K562 (cell line): ENCODE results near the gene VRK3. TPM values are rescaled to one million over a fixed set of nuclear protein-coding genes. Genes with fewer than 3 reads are reported as not detected.
A peak's percentile ranks its signal among the peaks of the same experiment; 100 is the strongest.

Experiments used
- ARNT ChIP-seq, 2 experiments: fragments of 450-650 bp; IDR thresholded peaks; 2 replicates each; pipeline ENCODE4 v1.6.1; 2016; ENCODE audit warnings: mild to moderate bottlenecking in 1 of 2
- BHLHE40 ChIP-seq: IDR thresholded peaks from 2 replicates; pipeline ENCODE4 v1.6.1; 2011; ENCODE audit warnings: low read length, improper control_type of control experiment
- FOXK2 ChIP-seq, 2 experiments: fragments of 450-650 bp; IDR thresholded peaks in 1 of 2; conservative IDR thresholded peaks in 1 of 2; 2 replicates each; pipeline ENCODE4 v1.6.1; 2016; ENCODE audit warnings: low read depth in 2 of 2, mild to moderate bottlenecking in 1 of 2
- ILF3 ChIP-seq: fragments of 450-650 bp; IDR thresholded peaks from 2 replicates; pipeline ENCODE4 v1.6.1; 2018; ENCODE audit warnings: antibody characterized with exemption, mild to moderate bottlenecking, moderate library complexity, borderline replicate concordance
- LCOR ChIP-seq: sonication (generic); formaldehyde crosslinking; IDR thresholded peaks from 2 replicates; pipeline ENCODE4 v1.8.0; 2022; ENCODE audit warnings: mild to moderate bottlenecking, missing genetic modification reagents
- NFYB ChIP-seq: IDR thresholded peaks from 2 replicates; pipeline ENCODE4 v1.6.1; 2011; ENCODE audit warnings: mild to moderate bottlenecking, moderate library complexity; ENCODE audit not compliant: insufficient read length; ENCODE audit errors: extremely low read depth
- PHTF2 ChIP-seq: fragments of 250-450 bp; sonication (Bioruptor Pico); IDR thresholded peaks from 2 replicates; pipeline ENCODE4 v1.5.0; 2021; ENCODE audit warnings: mild to moderate bottlenecking
- SMARCB1 ChIP-seq: IDR thresholded peaks from 2 replicates; pipeline ENCODE4 v1.6.1; 2011; ENCODE audit warnings: improper control_type of control experiment, low read depth; ENCODE audit not compliant: insufficient read length
- TAF9B ChIP-seq: fragments of 450-650 bp; IDR thresholded peaks from 2 replicates; pipeline ENCODE4 v1.6.1; 2018; ENCODE audit warnings: mild to moderate bottlenecking; ENCODE audit not compliant: partially characterized antibody
- U2AF2 ChIP-seq: fragments of 200-400 bp; formaldehyde crosslinking; optimal IDR thresholded peaks from 2 replicates; pipeline ENCODE3; 2017; ENCODE audit warnings: low read depth, mild to moderate bottlenecking, low read length
- ZBTB8A ChIP-seq: fragments of 450-650 bp; IDR thresholded peaks from 2 replicates; pipeline ENCODE4 v1.6.1; 2018; ENCODE audit warnings: mild to moderate bottlenecking, moderate library complexity; ENCODE audit not compliant: partially characterized antibody
- ZC3H11A ChIP-seq: IDR thresholded peaks from 2 replicates; pipeline ENCODE4 v1.6.1; 2012; ENCODE audit warnings: low read depth, low read length, improper control_type of control experiment
- ZNF121 ChIP-seq: sonication (generic); formaldehyde crosslinking; conservative IDR thresholded peaks from 2 replicates; pipeline ENCODE4 v1.8.0; 2022; ENCODE audit warnings: missing genetic modification reagents
- ZNF766 ChIP-seq: fragments of 200-800 bp; sonication (Bioruptor generic); conservative IDR thresholded peaks from 2 replicates; pipeline ENCODE4 v1.6.1; 2016; ENCODE audit warnings: missing genetic modification characterization, missing compliant biosample characterization
- ZSCAN29 ChIP-seq: fragments of 450-650 bp; IDR thresholded peaks from 2 replicates; pipeline ENCODE4 v1.6.1; 2017
- polyA plus RNA-seq, 8 experiments: library from polyadenylated mRNA; depleted of rRNA in 4 of 8; stranded (reverse) in 5 of 8; unstranded in 3 of 8; fragments of >200 nt; fragmentation: Nextera tagmentation in 2 of 8; fragmentation: Illumina TruSeq in 1 of 8; extraction: Ambion mirVana in 2 of 8; extraction: Trizol in 1 of 8; gene quantifications; 2 replicates each; pipeline versions ENCODE4 v1.2.1 to v1.2.3, GENCODE V29; 2011 to 2014; ENCODE audit warnings: inconsistent platforms in 1 of 8, missing spikeins in 1 of 8
- total RNA-seq, 7 experiments: library from RNA; depleted of rRNA in 6 of 7; stranded (reverse); fragments of >200 nt in 6 of 7; fragmentation: Illumina TruSeq in 2 of 7; extraction: Trizol in 2 of 7; gene quantifications; 2 replicates each; pipeline versions ENCODE4 v1.2.1 to v1.2.3, GENCODE V29; 2011 to 2021; ENCODE audit warnings: low replicate concordance in 1 of 7
- TF ChIP-seq, protein P1 (sequence below), 3 experiments: fragments of 200-800 bp in 1 of 3; fragments of 250-450 bp in 1 of 3; fragments of 450-650 bp in 1 of 3; sonication (Bioruptor Pico) in 1 of 3; sonication (Bioruptor generic) in 1 of 3; formaldehyde crosslinking in 1 of 3; IDR thresholded peaks; 2 replicates each; pipeline versions ENCODE4 v1.6.1 to v1.8.0; 2016 to 2022; ENCODE audit warnings: mild to moderate bottlenecking in 2 of 3, missing genetic modification characterization in 2 of 3, missing compliant biosample characterization in 1 of 3, moderate library complexity in 1 of 3
- TF ChIP-seq, protein P2 (sequence below): sonication (generic); formaldehyde crosslinking; IDR thresholded peaks from 2 replicates; pipeline ENCODE4 v1.8.0; 2023; ENCODE audit warnings: missing genetic modification reagents, mild to moderate bottlenecking, borderline replicate concordance
- TF ChIP-seq, protein P3 (sequence below): fragments of 450-650 bp; formaldehyde crosslinking; IDR thresholded peaks from 2 replicates; pipeline ENCODE4 v1.4.0; 2022; ENCODE audit warnings: missing genetic modification characterization

The VRK3 gene
- total and polyA plus RNA-seq, 9 of the 15 experiments (the other 6 are each of a cell fraction or from before 2014, with no cell fraction given): 25.6 to 94.3 (median 42.9) TPM

DNA sequence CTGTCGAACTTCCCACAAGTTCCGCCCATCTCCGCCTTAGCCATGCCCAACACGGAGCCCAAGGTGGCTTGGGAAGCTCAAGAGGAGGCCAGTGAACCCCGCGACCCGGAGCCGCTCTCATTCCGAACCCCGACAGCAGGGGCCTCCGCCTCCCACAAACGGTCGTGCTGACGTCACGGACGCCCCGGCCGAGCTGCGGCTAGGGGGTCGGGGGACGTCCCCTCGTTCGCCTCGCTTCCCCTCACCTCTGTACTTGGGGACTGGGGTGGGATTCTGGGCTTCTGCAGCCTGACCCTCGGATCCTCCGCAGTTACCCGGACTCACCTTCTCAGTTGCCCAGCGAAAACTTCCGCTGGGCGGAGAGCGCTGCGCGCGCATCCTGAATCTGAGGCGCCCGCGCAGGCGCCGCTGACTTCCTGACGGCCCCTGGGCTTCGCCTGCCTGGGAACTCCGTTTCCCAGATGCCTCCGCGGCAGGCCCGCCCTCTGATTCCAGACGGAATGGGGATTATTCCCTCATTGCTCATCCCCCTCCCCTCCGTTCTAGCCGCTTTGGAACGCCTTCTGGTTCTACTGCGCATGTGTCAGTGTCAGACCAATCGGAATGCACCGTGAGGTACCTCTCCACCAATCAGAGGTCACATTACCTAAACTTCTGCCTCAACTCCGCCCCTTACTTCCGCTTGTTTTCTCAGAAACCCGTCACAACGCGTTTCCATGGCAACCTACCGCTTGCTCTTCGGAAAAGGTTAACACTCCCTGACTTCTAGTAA is at the start of gene VRK3 (continued):
- TF ChIP-seq U2AF2 (no peak), ARNT (IDR thresholded peaks at IDR 0.05) (no peak), NFYB (peak; percentile 80), ILF3 (no peak), TAF9B (no peak), LCOR (CRISPR knock-in tag) (no peak), ZNF766 (CRISPR knock-in tag) (no peak), PHTF2 (CRISPR knock-in tag) (no peak), ZBTB8A (no peak), FOXK2 (conservative IDR thresholded peaks at IDR 0.05 in 1 of 2, IDR thresholded peaks at IDR 0.05 in 1 of 2; ENCODE audit: low read depth in 2 of 2) (peak; percentile 66 to 73; a peak in 3 of 4 replicates), BHLHE40 (no peak), ZSCAN29 (no peak), ZNF121 (CRISPR knock-in tag) (no peak), ZC3H11A (no peak), SMARCB1 (no peak)
- TF ChIP-seq, protein P1, sequence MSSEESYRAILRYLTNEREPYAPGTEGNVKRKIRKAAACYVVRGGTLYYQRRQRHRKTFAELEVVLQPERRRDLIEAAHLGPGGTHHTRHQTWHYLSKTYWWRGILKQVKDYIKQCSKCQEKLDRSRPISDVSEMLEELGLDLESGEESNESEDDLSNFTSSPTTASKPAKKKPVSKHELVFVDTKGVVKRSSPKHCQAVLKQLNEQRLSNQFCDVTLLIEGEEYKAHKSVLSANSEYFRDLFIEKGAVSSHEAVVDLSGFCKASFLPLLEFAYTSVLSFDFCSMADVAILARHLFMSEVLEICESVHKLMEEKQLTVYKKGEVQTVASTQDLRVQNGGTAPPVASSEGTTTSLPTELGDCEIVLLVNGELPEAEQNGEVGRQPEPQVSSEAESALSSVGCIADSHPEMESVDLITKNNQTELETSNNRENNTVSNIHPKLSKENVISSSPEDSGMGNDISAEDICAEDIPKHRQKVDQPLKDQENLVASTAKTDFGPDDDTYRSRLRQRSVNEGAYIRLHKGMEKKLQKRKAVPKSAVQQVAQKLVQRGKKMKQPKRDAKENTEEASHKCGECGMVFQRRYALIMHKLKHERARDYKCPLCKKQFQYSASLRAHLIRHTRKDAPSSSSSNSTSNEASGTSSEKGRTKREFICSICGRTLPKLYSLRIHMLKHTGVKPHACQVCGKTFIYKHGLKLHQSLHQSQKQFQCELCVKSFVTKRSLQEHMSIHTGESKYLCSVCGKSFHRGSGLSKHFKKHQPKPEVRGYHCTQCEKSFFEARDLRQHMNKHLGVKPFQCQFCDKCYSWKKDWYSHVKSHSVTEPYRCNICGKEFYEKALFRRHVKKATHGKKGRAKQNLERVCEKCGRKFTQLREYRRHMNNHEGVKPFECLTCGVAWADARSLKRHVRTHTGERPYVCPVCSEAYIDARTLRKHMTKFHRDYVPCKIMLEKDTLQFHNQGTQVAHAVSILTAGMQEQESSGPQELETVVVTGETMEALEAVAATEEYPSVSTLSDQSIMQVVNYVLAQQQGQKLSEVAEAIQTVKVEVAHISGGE (CRISPR knock-in tag; IDR thresholded peaks at IDR 0.05): peak in 2 of 3 experiments; percentile 61 to 90; a peak in 3 of 6 replicates
- TF ChIP-seq, protein P2, sequence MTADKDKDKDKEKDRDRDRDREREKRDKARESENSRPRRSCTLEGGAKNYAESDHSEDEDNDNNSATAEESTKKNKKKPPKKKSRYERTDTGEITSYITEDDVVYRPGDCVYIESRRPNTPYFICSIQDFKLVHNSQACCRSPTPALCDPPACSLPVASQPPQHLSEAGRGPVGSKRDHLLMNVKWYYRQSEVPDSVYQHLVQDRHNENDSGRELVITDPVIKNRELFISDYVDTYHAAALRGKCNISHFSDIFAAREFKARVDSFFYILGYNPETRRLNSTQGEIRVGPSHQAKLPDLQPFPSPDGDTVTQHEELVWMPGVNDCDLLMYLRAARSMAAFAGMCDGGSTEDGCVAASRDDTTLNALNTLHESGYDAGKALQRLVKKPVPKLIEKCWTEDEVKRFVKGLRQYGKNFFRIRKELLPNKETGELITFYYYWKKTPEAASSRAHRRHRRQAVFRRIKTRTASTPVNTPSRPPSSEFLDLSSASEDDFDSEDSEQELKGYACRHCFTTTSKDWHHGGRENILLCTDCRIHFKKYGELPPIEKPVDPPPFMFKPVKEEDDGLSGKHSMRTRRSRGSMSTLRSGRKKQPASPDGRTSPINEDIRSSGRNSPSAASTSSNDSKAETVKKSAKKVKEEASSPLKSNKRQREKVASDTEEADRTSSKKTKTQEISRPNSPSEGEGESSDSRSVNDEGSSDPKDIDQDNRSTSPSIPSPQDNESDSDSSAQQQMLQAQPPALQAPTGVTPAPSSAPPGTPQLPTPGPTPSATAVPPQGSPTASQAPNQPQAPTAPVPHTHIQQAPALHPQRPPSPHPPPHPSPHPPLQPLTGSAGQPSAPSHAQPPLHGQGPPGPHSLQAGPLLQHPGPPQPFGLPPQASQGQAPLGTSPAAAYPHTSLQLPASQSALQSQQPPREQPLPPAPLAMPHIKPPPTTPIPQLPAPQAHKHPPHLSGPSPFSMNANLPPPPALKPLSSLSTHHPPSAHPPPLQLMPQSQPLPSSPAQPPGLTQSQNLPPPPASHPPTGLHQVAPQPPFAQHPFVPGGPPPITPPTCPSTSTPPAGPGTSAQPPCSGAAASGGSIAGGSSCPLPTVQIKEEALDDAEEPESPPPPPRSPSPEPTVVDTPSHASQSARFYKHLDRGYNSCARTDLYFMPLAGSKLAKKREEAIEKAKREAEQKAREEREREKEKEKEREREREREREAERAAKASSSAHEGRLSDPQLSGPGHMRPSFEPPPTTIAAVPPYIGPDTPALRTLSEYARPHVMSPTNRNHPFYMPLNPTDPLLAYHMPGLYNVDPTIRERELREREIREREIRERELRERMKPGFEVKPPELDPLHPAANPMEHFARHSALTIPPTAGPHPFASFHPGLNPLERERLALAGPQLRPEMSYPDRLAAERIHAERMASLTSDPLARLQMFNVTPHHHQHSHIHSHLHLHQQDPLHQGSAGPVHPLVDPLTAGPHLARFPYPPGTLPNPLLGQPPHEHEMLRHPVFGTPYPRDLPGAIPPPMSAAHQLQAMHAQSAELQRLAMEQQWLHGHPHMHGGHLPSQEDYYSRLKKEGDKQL (CRISPR knock-in tag): no peak
- TF ChIP-seq, protein P3, sequence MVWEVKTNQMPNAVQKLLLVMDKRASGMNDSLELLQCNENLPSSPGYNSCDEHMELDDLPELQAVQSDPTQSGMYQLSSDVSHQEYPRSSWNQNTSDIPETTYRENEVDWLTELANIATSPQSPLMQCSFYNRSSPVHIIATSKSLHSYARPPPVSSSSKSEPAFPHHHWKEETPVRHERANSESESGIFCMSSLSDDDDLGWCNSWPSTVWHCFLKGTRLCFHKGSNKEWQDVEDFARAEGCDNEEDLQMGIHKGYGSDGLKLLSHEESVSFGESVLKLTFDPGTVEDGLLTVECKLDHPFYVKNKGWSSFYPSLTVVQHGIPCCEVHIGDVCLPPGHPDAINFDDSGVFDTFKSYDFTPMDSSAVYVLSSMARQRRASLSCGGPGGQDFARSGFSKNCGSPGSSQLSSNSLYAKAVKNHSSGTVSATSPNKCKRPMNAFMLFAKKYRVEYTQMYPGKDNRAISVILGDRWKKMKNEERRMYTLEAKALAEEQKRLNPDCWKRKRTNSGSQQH (CRISPR knock-in tag): no peak
